Caco-2 (cell line): ENCODE measurements around the gene IL5RA. TPM values are rescaled to one million over a fixed set of nuclear protein-coding genes. Genes with fewer than 3 reads are reported as not detected.
A peak's percentile ranks its signal among the peaks of the same experiment; 100 is the strongest.

Experiments
- BruUV-seq: library from RNA; stranded (reverse); fragments of 400-500 nt; replicated peaks from 2 replicates; lab custom pipeline; 2021; lab: Mats Ljungman, UMichigan
- CTCF ChIA-PET: fragments of 300-600 bp; sonication (Branson Sonifier 250); formaldehyde crosslinking; loops from one replicate; lab custom pipeline; 2022; ENCODE audit warnings: antibody characterized with exemption; lab: Charles Lee
- POLR2A ChIA-PET: fragments of 300-600 bp; sonication (Branson Sonifier 250); formaldehyde crosslinking; loops from one replicate; lab custom pipeline; 2022; ENCODE audit warnings: antibody characterized with exemption; lab: Charles Lee
- DNase-seq, 2 experiments: peaks; one replicate each; pipeline versions ENCODE4 v3.0.0 to v3.0.0-alpha.2; 2020 to 2022
- H3K27me3 ChIP-seq: replicated peaks from 2 replicates; pipeline ENCODE4 v1.6.0; 2011; ENCODE audit warnings: low read length; ENCODE audit not compliant: control insufficient read depth, insufficient read depth
- H3K36me3 ChIP-seq: 2 replicates; pipeline ENCODE4 v1.5.1; 2011; ENCODE audit warnings: low read length; ENCODE audit not compliant: control insufficient read depth, insufficient read depth
- H3K4me1 ChIP-seq: fragments of 250-450 bp; sonication (Bioruptor Pico); 2 replicates; pipeline ENCODE4 v1.5.1; 2020; ENCODE audit warnings: mild to moderate bottlenecking
- H3K4me3 ChIP-seq: 2 replicates; pipeline ENCODE4 v1.5.1; 2011; ENCODE audit warnings: low read depth, mild to moderate bottlenecking, control low read depth, low read length
- H3K9me3 ChIP-seq: fragments of 250-450 bp; sonication (Bioruptor Pico); 2 replicates; pipeline ENCODE4 v1.5.1; 2020; ENCODE audit warnings: mild to moderate bottlenecking, moderate library complexity
- H3K27ac Mint-ChIP-seq: one replicate; pipeline ENCODE4 v1.8.0; 2022; ENCODE audit warnings: mixed read lengths; ENCODE audit not compliant: unreplicated experiment
- H3K27me3 Mint-ChIP-seq: one replicate; pipeline ENCODE4 v1.8.0; 2022; ENCODE audit warnings: mixed read lengths; ENCODE audit not compliant: insufficient read depth, unreplicated experiment
- H3K36me3 Mint-ChIP-seq: one replicate; pipeline ENCODE4 v1.8.0; 2022; ENCODE audit warnings: mild to moderate bottlenecking, mixed read lengths; ENCODE audit not compliant: insufficient read depth, unreplicated experiment
- H3K4me1 Mint-ChIP-seq: one replicate; pipeline ENCODE4 v1.8.0; 2022; ENCODE audit warnings: low read depth, mixed read lengths; ENCODE audit not compliant: unreplicated experiment
- H3K4me3 Mint-ChIP-seq: one replicate; pipeline ENCODE4 v1.8.0; 2022; ENCODE audit warnings: mild to moderate bottlenecking, moderate library complexity, mixed read lengths; ENCODE audit not compliant: unreplicated experiment
- H3K9me3 Mint-ChIP-seq: one replicate; pipeline ENCODE4 v1.8.0; 2022; ENCODE audit warnings: mixed read lengths; ENCODE audit not compliant: unreplicated experiment
- intact Hi-C: fragments of 100-400 bp; cut with micrococcal nuclease; formaldehyde crosslinking; loops from one replicate; pipeline ENCODE4 v1.10.0; 2022; ENCODE audit not compliant: unreplicated experiment
- total RNA-seq: library from RNA; stranded (reverse); gene quantifications from 2 replicates; pipeline ENCODE4 v1.2.3, GENCODE V29; 2022
- TF ChIP-seq, protein P1 (sequence below), 2 experiments: fragments of 200-600 bp in 1 of 2; IDR thresholded peaks; 1 replicate in 1 of 2; 2 replicates in 1 of 2; pipeline versions ENCODE4 v1.5.1 to v1.8.0; 2011 to 2022; ENCODE audit warnings: antibody characterized with exemption in 1 of 2, control low read depth in 1 of 2, inconsistent platforms in 1 of 2, low read depth in 1 of 2, low read length in 1 of 2, mild to moderate bottlenecking in 1 of 2, moderate library complexity in 1 of 2; ENCODE audit not compliant: insufficient read depth in 1 of 2, severe bottlenecking in 1 of 2, unreplicated experiment in 1 of 2

The IL5RA gene
- total RNA-seq, 1 experiment from 2014 or later = 0.23 TPM

DNA sequence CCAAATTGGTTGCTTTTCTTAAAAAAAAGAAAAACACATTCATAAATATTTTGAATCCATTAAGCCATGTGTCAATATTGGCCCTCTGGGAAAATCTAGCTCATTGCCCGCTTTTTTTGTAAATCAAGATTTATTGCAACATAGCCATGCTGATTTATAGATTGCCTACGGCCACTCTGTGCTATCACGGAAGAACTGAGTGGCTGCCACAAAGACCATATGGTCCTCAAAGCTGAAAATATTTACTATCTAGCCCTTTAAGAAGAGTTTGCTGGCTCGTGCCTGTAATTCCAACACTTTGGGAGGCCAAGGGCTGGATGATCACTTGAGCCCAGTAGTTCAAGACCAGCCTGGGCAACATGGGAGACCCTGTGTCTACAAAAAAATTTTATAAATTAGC, 45.9 kb downstream of the IL5RA start:
- intact Hi-C loops = no loop called here
- H3K36me3 Mint-ChIP-seq = no peaks in the 10 kb centered on the region
- Histone ChIP-seq H3K27me3 (no peaks in the 10 kb centered on the region), H3K9me3 (no peaks in the 10 kb centered on the region), H3K4me1 (peaks cover 14% of the 10 kb centered on the region), H3K36me3 (no peaks in the 10 kb centered on the region), H3K4me3 (no peak overlapping the region)
- no TSS peak for BruUV-seq
- no peak for DNase-seq
- H3K9me3 Mint-ChIP-seq = no peaks in the 10 kb centered on the region
- ChIA-PET CTCF (no interaction called here), POLR2A (no interaction called here)
- no peaks in the 10 kb centered on the region for H3K27me3 Mint-ChIP-seq
- no peak overlapping the region for H3K4me3 Mint-ChIP-seq
- TF ChIP-seq, protein P1, sequence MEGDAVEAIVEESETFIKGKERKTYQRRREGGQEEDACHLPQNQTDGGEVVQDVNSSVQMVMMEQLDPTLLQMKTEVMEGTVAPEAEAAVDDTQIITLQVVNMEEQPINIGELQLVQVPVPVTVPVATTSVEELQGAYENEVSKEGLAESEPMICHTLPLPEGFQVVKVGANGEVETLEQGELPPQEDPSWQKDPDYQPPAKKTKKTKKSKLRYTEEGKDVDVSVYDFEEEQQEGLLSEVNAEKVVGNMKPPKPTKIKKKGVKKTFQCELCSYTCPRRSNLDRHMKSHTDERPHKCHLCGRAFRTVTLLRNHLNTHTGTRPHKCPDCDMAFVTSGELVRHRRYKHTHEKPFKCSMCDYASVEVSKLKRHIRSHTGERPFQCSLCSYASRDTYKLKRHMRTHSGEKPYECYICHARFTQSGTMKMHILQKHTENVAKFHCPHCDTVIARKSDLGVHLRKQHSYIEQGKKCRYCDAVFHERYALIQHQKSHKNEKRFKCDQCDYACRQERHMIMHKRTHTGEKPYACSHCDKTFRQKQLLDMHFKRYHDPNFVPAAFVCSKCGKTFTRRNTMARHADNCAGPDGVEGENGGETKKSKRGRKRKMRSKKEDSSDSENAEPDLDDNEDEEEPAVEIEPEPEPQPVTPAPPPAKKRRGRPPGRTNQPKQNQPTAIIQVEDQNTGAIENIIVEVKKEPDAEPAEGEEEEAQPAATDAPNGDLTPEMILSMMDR (IDR thresholded peaks at IDR 0.05; ENCODE audit: insufficient read depth in 1 of 2, low read depth in 1 of 2, low read length in 1 of 2, severe bottlenecking in 1 of 2, unreplicated experiment in 1 of 2) = no peak
- no peak overlapping the region for H3K27ac Mint-ChIP-seq
- peaks cover 9% of the 10 kb centered on the region for H3K4me1 Mint-ChIP-seq

DNA sequence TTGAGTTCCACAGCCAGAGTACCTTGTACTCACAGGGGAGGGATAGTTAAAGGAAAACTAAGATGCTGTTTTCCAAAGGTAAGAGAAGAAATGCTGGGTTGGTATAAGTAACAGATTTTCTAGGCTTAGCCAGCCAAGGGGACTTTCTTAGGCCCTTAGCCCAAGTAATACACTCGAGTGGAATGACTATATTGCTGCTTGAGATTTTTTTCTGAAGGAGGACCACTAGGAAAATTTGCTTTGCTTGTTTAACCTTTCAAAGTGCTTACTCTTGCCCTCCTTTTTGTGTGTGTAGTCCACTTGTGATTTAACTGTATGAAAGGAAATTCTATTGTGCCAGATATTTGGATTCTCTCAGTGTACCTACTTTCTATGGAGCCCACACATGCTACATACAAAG, 50.5 kb downstream of the IL5RA start:
- no peak overlapping the region for H3K27ac Mint-ChIP-seq
- BruUV-seq = no TSS peak
- peaks cover 7% of the 10 kb centered on the region for H3K36me3 Mint-ChIP-seq
- ChIA-PET POLR2A (no interaction called here), CTCF (no interaction called here)
- H3K4me3 Mint-ChIP-seq = no peak overlapping the region
- Histone ChIP-seq H3K36me3 (no peaks in the 10 kb centered on the region), H3K27me3 (no peaks in the 10 kb centered on the region), H3K9me3 (no peaks in the 10 kb centered on the region), H3K4me1 (peaks cover 19% of the 10 kb centered on the region), H3K4me3 (no peak overlapping the region)
- TF ChIP-seq, protein P1 (IDR thresholded peaks at IDR 0.05; ENCODE audit: insufficient read depth in 1 of 2, low read depth in 1 of 2, low read length in 1 of 2, severe bottlenecking in 1 of 2, unreplicated experiment in 1 of 2) = no peak
- DNase-seq = no peak
- no peaks in the 10 kb centered on the region for H3K27me3 Mint-ChIP-seq
- peaks cover 3% of the 10 kb centered on the region for H3K4me1 Mint-ChIP-seq
- intact Hi-C loops = no loop called here
- H3K9me3 Mint-ChIP-seq = no peaks in the 10 kb centered on the region

DNA sequence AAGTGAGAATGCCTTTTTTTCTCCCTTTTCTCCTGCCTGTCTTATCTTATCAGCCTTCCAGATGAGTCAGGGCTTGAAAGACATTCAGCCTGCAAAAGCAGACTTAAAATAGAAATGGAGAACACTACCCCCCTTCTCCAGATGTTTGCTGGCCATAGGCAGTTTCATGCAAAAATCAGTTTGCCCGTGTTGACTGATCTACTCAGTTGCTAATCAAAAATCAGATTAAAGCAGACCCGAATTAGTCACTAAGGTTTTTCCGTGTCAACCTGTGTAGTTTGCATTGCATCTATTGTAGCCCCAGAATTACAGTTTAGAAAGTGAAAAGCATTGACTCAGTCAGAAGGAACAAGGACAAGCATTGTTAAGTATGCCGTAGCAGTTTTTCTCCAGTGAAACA, 56.2 kb downstream of the IL5RA start:
- Histone ChIP-seq H3K4me1 (peaks cover 43% of the 10 kb centered on the region), H3K27me3 (no peaks in the 10 kb centered on the region), H3K4me3 (peak overlapping the region; percentile 17), H3K9me3 (no peaks in the 10 kb centered on the region), H3K36me3 (peaks cover 1% of the 10 kb centered on the region; the same call in 1 of the 2 replicates)
- H3K27ac Mint-ChIP-seq = peak overlapping the region; percentile 93
- ChIA-PET POLR2A (no interaction called here), CTCF (no interaction called here)
- peak; percentile 51 to 54 for DNase-seq
- H3K4me1 Mint-ChIP-seq = peaks cover 32% of the 10 kb centered on the region
- no peaks in the 10 kb centered on the region for H3K27me3 Mint-ChIP-seq
- no peaks in the 10 kb centered on the region for H3K9me3 Mint-ChIP-seq
- H3K4me3 Mint-ChIP-seq = peak overlapping the region; percentile 68
- peaks cover 19% of the 10 kb centered on the region for H3K36me3 Mint-ChIP-seq
- intact Hi-C loops = loop anchor here (1.0 to 2.0 kb wide), 2 partner anchors 23 to 73 kb away; partner anchors contain the start of gene TRNT1
- TF ChIP-seq, protein P1 (IDR thresholded peaks at IDR 0.05; ENCODE audit: insufficient read depth in 1 of 2, low read depth in 1 of 2, low read length in 1 of 2, severe bottlenecking in 1 of 2, unreplicated experiment in 1 of 2) = no peak
- no TSS peak for BruUV-seq
